SK-N-SH treated with all-trans-retinoic acid at 6 μM for 48 hours (cell line): Measurements from ENCODE around the gene SSMEM1.

Experiments
- ATAC-seq: fragments of 200-7000 bp; cut with Tn5 transposase; 3 replicates; pipeline ENCODE4 v1.9.1; 2020; ENCODE audit warnings: mild to moderate bottlenecking, moderate library complexity
- ARNTL ChIP-seq: fragments of 450-650 bp; formaldehyde crosslinking; IDR thresholded peaks from 2 replicates; pipeline ENCODE4 v1.5.0; 2020; ENCODE audit warnings: low read depth, mild to moderate bottlenecking, moderate library complexity, borderline replicate concordance
- BACH2 ChIP-seq: fragments of 250-450 bp; sonication (Bioruptor Pico); IDR thresholded peaks from 2 replicates; pipeline ENCODE4 v1.9.0; 2021; ENCODE audit warnings: mild to moderate bottlenecking, borderline replicate concordance
- CREB5 ChIP-seq: fragments of 250-450 bp; sonication (Bioruptor Pico); IDR thresholded peaks from 2 replicates; pipeline ENCODE4 v1.5.1; 2020; ENCODE audit warnings: low read depth, mild to moderate bottlenecking, moderate library complexity
- CSDC2 ChIP-seq: fragments of 250-450 bp; sonication (Bioruptor Pico); IDR thresholded peaks from 2 replicates; pipeline ENCODE4 v1.5.0; 2020; ENCODE audit warnings: mild to moderate bottlenecking, moderate library complexity
- CSRNP3 ChIP-seq: fragments of 250-450 bp; sonication (Bioruptor Pico); IDR thresholded peaks from 2 replicates; pipeline ENCODE4 v1.5.1; 2021; ENCODE audit warnings: mild to moderate bottlenecking, moderate library complexity
- ESRRG ChIP-seq: fragments of 250-450 bp; sonication (Bioruptor Pico); IDR thresholded peaks from 2 replicates; pipeline ENCODE4 v1.6.1; 2021; ENCODE audit warnings: mild to moderate bottlenecking
- GLIS3 ChIP-seq: fragments of 250-450 bp; sonication (Bioruptor Pico); IDR thresholded peaks from 2 replicates; pipeline ENCODE4 v1.5.0; 2020; ENCODE audit warnings: mild to moderate bottlenecking, moderate library complexity
- ISL1 ChIP-seq: fragments of 250-450 bp; sonication (Bioruptor Pico); IDR thresholded peaks from 2 replicates; pipeline ENCODE4 v2.1.2; 2022; ENCODE audit warnings: mild to moderate bottlenecking, moderate library complexity
- OSR1 ChIP-seq: fragments of 250-450 bp; sonication (Bioruptor Pico); IDR thresholded peaks from 2 replicates; pipeline ENCODE4 v1.8.0; 2022; ENCODE audit warnings: moderate library complexity, mild to moderate bottlenecking, inconsistent platforms
- PATZ1 ChIP-seq: fragments of 250-450 bp; sonication (Bioruptor Pico); IDR thresholded peaks from 2 replicates; pipeline ENCODE4 v1.8.0; 2020; ENCODE audit warnings: mild to moderate bottlenecking, moderate library complexity, borderline replicate concordance
- POU6F1 ChIP-seq: fragments of 250-450 bp; sonication (Bioruptor Pico); IDR thresholded peaks from 2 replicates; pipeline ENCODE4 v1.8.0; 2021; ENCODE audit warnings: low read depth, mild to moderate bottlenecking, moderate library complexity, borderline replicate concordance
- PPARA ChIP-seq: fragments of 250-450 bp; sonication (Bioruptor Pico); IDR thresholded peaks from 2 replicates; pipeline ENCODE4 v1.5.0; 2020; ENCODE audit warnings: mild to moderate bottlenecking, borderline replicate concordance
- RARB ChIP-seq: fragments of 250-450 bp; sonication (Bioruptor Pico); IDR thresholded peaks from 2 replicates; pipeline ENCODE4 v1.8.0; 2021; ENCODE audit warnings: mild to moderate bottlenecking, moderate library complexity
- SNAI2 ChIP-seq: fragments of 250-450 bp; sonication (Bioruptor Pico); IDR thresholded peaks from 2 replicates; pipeline ENCODE4 v1.5.0; 2020; ENCODE audit warnings: mild to moderate bottlenecking, moderate library complexity
- TCF4 ChIP-seq: fragments of 250-450 bp; sonication (Bioruptor Pico); IDR thresholded peaks from 2 replicates; pipeline ENCODE4 v1.8.0; 2021; ENCODE audit warnings: mild to moderate bottlenecking, moderate library complexity, borderline replicate concordance
- TOX ChIP-seq: fragments of 250-450 bp; sonication (Bioruptor Pico); IDR thresholded peaks from 2 replicates; pipeline ENCODE4 v1.8.0; 2021; ENCODE audit warnings: mild to moderate bottlenecking, moderate library complexity, borderline replicate concordance
- TSHZ2 ChIP-seq: fragments of 250-450 bp; sonication (Bioruptor Pico); IDR thresholded peaks from 2 replicates; pipeline ENCODE4 v1.5.0; 2020; ENCODE audit warnings: mild to moderate bottlenecking, moderate library complexity
- ZC3H10 ChIP-seq: fragments of 250-450 bp; sonication (Bioruptor Pico); IDR thresholded peaks from 2 replicates; pipeline ENCODE4 v1.5.1; 2021; ENCODE audit warnings: mild to moderate bottlenecking, moderate library complexity
- ZFP3 ChIP-seq: fragments of 250-450 bp; sonication (Bioruptor Pico); IDR thresholded peaks from 2 replicates; pipeline ENCODE4 v1.5.0; 2020; ENCODE audit warnings: mild to moderate bottlenecking, moderate library complexity
- ZFP30 ChIP-seq: fragments of 450-650 bp; formaldehyde crosslinking; IDR thresholded peaks from 2 replicates; pipeline ENCODE4 v1.5.0; 2022; ENCODE audit warnings: mild to moderate bottlenecking, moderate library complexity
- ZNF565 ChIP-seq: fragments of 450-650 bp; formaldehyde crosslinking; conservative IDR thresholded peaks from 2 replicates; pipeline ENCODE4 v1.5.0; 2020; ENCODE audit warnings: low read depth, mild to moderate bottlenecking, moderate library complexity
- ZNF70 ChIP-seq: fragments of 450-650 bp; formaldehyde crosslinking; IDR thresholded peaks from 2 replicates; pipeline ENCODE4 v1.5.0; 2020; ENCODE audit warnings: mild to moderate bottlenecking, moderate library complexity
- ZNF8 ChIP-seq: fragments of 450-650 bp; formaldehyde crosslinking; IDR thresholded peaks from 2 replicates; pipeline ENCODE4 v1.5.0; 2020; ENCODE audit warnings: mild to moderate bottlenecking, moderate library complexity

Gene SSMEM1

GRCh38 chr7:130187360-130187759 lies 20.3 kb upstream of the SSMEM1 start:
- TF ChIP-seq CREB5 (CRISPR knock-in tag), result no peak
- no peak for TF ChIP-seq ESRRG (CRISPR knock-in tag)
- no peak for TF ChIP-seq ZNF8
- TF ChIP-seq OSR1 (CRISPR knock-in tag), result no peak
- TF ChIP-seq TOX (CRISPR knock-in tag), result no peak
- TF ChIP-seq CSRNP3, result no peak
- TF ChIP-seq PATZ1 (CRISPR knock-in tag), result no peak
- TF ChIP-seq ISL1 (CRISPR knock-in tag), result no peak
- TF ChIP-seq ARNTL (CRISPR knock-in tag), result no peak
- no peak for TF ChIP-seq ZFP30 (CRISPR knock-in tag)
- TF ChIP-seq, all 23 proteins: peak for 0
- no peak for ATAC-seq

GRCh38 chr7:130189343-130189742 lies 18.3 kb upstream of the SSMEM1 start:
- TF ChIP-seq CSDC2 (CRISPR knock-in tag) (no peak), OSR1 (CRISPR knock-in tag) (no peak), RARB (CRISPR knock-in tag) (no peak), ZNF565 (CRISPR knock-in tag) (no peak), ESRRG (CRISPR knock-in tag) (no peak), ZFP3 (no peak), TOX (CRISPR knock-in tag) (no peak), POU6F1 (CRISPR knock-in tag) (no peak), BACH2 (no peak), ARNTL (CRISPR knock-in tag) (no peak), ISL1 (CRISPR knock-in tag) (no peak), ZC3H10 (CRISPR knock-in tag) (no peak), GLIS3 (CRISPR knock-in tag) (no peak), ZFP30 (CRISPR knock-in tag) (no peak), ZNF8 (no peak), TCF4 (CRISPR knock-in tag) (no peak)
- peak; percentile 44; the same call in 2 of the 3 replicates for ATAC-seq

GRCh38 chr7:130191791-130192190 lies 15.9 kb upstream of the SSMEM1 start:
- ATAC-seq, result no peak
- TF ChIP-seq ZNF70 (CRISPR knock-in tag) (no peak), ZNF8 (no peak), BACH2 (no peak), ZC3H10 (CRISPR knock-in tag) (no peak), TOX (CRISPR knock-in tag) (no peak), PPARA (CRISPR knock-in tag) (no peak), CSRNP3 (no peak), TSHZ2 (CRISPR knock-in tag) (no peak), ZFP3 (no peak), SNAI2 (no peak), PATZ1 (CRISPR knock-in tag) (no peak), CREB5 (CRISPR knock-in tag) (no peak), CSDC2 (CRISPR knock-in tag) (no peak), ESRRG (CRISPR knock-in tag) (no peak), OSR1 (CRISPR knock-in tag) (no peak), ISL1 (CRISPR knock-in tag) (no peak), TCF4 (CRISPR knock-in tag) (no peak), ZFP30 (CRISPR knock-in tag) (no peak)
